Measurements from ENCODE around the gene SPRYD4.
"Not testable (repeated sequence)": the region's sequence is repeated elsewhere in the genome, so short reads cannot be mapped to it uniquely, and the experiment has no call there.

The SPRYD4 gene

DNA sequence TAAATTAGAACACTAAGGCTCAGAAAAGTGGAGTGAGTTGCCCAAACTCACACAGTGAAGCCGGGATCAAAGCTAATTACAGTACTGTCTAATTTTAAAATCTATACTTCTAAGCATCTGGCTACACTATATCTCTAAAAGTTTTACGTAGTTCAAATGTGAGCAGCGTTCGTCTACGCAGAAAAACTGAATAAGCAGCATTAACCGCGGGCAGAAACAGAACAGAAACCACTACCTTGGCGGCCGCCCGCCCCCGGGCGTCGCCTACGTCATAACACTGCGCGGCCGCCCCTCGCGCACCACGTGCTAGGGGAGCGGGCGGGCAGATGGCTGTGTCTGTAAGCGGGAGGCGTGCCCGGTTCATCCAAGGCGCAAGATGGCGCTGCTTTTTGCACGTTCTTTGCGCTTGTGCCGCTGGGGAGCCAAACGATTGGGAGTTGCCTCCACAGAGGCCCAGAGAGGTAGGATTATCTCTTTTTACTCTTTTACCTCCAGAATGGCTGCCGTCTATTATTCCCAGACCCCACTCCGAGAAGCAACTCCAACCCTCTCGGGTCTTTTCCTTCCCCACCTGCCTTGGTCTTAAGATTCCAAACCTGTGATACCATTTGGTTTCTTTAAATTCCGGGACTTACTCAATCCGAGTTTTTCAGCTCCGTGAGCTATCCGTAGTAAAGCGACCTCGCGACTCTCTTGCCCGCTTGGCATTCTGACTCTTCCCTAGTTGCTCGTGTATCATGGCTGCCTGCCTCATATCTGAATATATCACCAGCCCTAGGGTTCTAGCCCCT, at the start of gene SPRYD4:
Gene SPRYD4 (plus strand): TSS at position 363 of the 791 bp plus-strand sequence. CDS start 14 bp downstream, at position 377.
- DNase-seq, result peak; percentile 90

DNA sequence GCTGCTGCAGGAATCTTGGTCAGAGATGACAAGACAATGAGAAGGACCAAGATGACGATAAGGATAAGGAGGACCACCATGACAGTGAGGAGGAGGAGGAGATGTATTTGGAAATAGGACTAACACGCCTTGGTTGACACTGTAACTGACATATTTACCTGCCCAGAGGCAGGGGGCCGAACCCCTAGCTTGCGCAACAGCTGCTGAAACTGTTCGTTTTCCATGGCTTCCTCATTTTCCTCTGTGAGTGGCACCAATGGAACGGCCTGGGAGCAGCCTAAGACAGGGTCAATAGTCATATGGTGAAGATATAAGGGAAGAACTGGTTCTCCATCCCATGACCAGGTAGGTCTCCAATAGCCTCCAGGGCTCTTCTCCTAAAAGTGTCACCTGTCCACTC, 48.0 kb upstream of the SPRYD4 start:
- DNase-seq, result no peak

DNA sequence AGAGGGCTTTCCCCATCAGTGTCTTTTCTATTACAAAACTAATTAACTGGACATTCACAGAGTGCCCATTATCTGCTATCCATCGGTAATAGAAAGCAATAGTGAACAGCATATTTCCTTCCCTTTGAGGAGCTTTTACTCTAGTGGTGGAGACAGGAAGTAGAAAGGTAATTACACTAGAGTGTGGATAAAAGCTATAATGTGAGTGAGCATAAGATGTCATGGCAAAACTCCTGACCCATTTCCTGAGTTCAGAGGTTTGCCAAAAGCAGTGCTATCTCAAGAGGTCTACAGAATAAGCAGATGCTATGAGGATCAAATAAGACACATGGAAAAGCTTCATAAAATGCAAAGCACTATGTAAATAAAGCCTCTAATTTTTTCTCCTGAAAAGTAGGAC, 43.2 kb upstream of the SPRYD4 start:
- no peak for DNase-seq

DNA sequence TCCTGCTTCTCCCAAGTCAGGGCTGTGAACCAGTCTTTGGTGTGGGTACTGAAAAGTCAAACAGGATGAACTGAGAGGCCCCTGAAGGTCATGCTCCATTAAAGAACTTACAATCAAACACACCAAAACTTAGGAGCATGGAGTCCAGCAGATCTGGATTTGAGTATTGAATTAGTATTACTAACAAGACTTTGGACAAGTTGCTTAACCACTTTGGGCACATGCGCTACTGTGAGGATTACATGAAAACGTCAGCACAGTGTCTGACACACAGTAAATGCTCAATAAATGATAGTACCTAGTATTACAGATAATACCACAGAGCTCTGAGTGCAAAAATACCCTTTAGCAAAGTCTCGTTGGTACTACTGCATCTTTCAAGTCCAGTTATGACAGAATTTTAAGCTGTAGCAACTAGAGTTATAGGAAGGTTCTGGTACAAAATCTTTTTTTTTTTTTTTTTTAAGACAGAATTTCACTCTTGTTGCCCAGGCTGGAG, 42.4 kb upstream of the SPRYD4 start:
- DNase-seq, result no peak

DNA sequence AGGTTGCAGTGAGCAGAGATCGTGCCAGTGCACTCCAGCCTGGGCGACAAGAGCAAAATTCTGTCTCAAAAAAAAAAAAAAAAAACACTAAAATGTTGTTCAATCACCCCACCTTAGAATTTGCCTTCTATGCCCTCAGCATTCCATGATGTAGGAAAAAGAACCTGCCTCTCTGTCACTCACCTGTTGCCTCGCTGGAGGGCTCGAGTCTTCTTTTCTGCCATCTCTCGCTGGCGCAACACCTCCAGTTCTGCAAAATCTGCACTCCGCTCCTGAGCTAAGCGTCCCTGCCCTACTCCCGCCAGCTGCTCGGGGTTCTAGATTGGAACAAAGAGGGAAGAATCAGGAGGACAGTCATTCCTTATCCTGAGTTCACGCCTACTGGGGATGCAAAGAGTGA, 37.1 kb upstream of the SPRYD4 start:
- no peak for DNase-seq

DNA sequence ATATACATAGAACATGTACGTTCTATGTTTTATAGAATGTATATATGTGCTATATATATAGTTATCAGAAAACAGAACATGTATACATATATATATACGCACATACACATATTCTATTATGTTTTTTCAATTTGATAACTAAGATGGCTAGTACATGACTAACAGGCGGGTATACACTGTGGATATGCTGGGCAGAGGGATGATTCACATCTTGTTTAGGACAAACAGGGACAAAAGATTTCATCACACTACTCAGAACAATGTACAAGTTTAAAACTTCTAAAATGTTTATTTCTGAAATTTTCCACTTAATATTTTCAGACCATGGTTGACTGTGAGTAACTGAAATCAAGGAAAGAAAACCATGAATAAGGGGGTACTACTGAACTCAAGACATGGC, 36.5 kb upstream of the SPRYD4 start:
- DNase-seq, result no peak

DNA sequence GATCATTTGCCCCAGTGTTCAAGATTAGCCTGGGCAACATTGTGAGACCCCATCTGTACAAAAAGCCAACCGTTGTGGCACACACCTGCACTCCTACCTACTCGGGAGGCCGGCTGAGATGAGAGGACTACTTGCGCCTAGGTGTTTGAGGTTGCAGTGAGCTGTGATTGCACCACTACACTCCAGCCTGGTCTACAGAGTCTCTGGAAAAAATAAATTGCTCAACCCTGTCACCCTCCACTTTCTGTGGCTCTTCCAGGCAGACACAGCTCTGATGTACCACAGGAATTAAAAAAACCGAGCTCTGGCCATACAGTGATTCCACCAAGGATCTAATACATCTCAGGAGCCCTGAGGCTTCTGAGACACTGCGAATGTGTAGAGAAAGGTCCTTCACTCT, 33.5 kb upstream of the SPRYD4 start:
- DNase-seq, result no peak

DNA sequence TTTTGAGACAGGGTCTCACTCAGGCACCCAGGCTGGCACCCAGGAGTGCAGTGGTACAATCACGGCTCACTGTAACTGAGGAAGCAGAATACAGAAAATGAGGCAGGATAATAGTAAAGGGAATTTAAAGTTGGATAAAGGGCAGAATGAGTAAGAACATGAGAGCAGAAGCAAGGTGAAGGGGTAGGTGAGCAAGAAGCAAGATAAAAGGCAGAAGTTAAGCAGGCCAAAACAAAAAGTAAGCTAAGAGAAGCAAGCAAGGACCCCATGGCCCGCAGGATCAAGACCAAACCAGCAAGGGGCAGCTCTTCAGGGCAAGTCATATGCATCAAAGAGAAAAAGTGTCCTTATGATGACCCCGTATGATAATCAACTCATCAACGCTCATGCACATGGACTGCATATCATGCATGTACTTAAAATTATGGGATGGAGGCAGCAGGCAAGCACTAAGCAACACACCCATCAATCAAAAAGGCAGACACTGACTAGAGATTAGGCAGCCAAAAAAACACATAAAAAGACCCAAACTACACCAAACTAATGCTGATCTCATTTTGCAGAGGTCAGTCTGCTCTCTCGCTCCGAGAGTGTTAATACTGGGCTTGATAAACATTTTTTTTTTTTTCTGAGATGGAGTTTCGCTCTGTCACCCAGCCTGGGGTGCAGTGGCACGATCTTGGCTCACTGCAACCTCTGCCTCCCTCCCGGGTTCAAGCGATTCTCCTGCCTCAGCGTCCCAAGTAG, 30.8 kb upstream of the SPRYD4 start:
- DNase-seq, result no peak

DNA sequence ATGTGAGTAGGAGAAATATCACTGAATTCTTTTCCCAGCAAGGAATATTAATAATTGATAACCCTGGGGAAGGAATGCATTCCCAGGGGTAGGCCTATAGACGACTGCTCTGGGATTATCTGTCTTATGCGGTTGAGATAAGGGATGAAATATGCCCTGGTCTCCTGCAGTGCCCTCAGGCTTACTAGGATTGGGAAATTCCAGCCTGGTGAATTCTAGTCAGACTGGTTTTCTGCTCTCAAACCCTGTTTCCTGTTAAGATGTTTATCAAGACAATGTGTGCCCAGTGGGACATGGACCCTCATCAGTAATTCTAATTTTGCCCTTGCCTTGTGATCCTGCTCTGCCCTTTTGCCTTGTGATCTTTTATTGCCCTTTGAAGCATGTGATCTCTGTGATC, 25.2 kb upstream of the SPRYD4 start:
- DNase-seq, result not testable (repeated sequence)

DNA sequence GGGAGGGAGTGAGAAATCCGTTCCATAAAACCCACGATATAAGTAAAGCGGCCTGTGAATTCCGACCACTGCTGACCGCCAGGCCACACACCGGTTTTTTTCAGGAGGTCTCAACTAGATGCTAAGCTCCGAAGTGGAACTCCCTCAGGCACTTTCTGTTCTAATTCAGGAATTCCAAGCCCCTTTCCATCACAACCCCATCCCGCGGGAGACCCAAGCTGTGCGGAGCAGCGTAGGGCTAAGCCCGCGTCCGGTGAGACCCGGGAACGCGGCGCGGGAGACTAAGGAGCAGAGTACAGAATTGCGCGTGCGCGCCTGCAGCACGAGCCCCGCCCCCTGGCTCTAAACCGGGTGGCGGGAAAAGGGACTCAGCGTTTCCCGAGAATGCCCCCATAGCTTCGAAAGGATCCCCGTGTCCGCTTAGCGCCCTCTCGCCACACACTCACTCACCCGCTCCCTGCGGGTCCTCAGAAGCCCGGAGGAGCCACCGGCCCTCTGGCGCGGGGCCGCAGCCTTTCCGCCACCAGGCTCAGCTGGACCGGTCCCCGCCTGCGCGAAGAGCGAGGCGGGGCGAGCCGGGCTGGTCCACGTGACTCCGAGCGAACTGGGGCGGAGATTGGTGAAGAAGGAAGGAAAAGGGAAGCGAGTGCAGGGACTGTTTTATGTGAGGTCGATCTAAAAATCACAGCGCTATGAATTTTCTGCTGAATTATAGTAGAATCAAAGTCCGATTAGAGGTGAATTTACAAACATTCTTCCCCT, 19.3 kb upstream of the SPRYD4 start, which contains the start of gene TIMELESS:
Gene TIMELESS (minus strand): TSS at position 567 of the 762 bp plus-strand sequence. CDS start 15,256 bp downstream, outside the sequence.
- DNase-seq, result peak; percentile 89

DNA sequence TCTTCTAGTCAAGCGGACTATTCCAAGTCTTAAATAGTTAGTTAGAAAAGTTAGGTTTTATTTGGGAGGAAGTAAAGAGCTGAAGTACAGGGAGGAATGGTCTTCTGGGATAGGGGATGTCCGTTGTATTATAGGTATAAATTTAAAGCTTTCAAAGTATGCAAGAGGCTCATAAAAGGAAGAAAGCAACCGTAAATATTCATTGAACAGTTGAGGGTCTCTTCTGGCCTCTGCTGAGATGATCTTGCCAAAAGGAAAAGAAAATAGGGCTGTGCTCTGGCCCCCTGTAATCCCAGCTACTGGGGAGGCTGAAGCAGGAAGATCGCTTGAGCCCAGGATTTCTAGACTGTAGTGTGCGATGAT, 18.8 kb upstream of the SPRYD4 start:
- no peak for DNase-seq

DNA sequence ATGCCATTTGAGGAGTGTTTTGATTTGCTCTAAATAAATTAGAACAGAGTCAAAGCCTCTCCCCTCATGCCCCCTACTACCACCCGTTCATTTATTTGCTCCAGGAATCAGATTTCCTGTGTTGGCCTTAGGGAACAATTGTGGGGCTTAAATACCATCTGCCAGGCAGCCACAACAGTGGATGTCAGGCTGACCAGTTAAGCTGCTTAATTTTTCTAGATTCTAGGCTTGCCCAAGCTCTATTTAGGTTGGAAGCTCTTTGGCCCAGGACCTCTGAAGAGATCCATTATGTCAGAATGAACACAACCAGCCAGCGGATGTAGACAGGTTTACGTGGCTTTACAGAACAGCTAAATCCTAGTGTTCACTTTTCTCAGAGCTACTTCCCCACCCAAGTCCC, 18.1 kb upstream of the SPRYD4 start:
- DNase-seq, result no peak

DNA sequence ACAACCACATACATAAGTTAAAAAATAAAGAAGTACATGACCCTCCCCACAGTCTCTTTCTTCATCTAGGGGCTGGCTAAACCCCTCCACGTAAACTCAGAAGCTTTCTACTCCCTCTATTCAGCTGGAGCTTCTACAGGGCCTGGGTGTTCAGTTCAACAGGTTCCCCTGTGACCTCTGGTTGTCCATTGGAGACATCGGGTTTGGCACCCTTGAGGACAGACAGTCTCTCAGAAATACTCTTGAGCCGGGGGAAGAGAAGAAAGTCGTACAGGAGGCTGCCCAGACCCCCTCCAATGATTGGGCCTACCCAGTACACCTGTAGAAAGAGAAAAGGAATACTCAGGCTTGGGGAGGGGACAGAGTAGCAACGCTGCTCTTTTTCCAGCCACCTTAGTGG, 17.2 kb upstream of the SPRYD4 start:
- no peak for DNase-seq

DNA sequence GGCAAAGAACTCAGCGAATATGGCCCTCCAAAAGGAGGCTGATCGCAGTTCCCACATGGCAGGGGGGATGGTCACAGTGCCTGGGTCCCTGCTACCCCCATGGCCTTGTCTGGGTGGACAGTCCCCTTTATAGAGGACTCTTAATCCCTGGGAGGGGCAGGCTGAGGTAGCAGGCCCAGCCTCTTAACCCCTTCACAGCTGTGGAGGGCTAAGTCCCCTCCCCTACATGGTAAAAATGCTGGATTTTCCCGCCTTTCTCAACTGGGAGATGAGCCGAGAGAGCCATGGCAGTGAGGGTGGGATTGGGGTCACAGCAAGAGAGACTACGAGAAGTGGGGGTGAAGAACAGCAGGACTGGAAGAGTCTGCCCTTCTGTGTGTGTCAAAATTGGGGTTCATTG, 13.8 kb upstream of the SPRYD4 start, which contains the start of gene MIP:
Gene MIP (minus strand): TSS at position 101 of the 400 bp plus-strand sequence. CDS start 44 bp downstream, at position 57.
- no peak for DNase-seq

DNA sequence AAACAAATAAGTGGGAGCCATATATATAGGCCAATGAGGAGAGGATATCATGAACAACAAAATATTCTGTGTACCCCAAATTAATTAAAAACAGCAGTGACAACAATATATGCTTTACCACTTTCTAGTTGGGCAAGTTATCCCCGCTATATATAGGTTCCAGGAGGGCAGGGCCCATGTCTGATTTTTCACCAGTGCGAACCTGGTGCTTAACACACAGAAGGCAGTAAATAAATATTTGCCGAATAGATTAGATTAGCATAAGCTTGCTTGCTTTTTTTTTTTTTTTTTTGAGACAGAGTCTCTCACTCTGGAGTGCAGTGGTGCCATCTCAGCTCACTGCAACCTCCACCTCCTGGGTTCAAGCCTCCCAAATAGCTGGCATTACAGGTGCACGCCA, 10.6 kb upstream of the SPRYD4 start:
- DNase-seq, result no peak

DNA sequence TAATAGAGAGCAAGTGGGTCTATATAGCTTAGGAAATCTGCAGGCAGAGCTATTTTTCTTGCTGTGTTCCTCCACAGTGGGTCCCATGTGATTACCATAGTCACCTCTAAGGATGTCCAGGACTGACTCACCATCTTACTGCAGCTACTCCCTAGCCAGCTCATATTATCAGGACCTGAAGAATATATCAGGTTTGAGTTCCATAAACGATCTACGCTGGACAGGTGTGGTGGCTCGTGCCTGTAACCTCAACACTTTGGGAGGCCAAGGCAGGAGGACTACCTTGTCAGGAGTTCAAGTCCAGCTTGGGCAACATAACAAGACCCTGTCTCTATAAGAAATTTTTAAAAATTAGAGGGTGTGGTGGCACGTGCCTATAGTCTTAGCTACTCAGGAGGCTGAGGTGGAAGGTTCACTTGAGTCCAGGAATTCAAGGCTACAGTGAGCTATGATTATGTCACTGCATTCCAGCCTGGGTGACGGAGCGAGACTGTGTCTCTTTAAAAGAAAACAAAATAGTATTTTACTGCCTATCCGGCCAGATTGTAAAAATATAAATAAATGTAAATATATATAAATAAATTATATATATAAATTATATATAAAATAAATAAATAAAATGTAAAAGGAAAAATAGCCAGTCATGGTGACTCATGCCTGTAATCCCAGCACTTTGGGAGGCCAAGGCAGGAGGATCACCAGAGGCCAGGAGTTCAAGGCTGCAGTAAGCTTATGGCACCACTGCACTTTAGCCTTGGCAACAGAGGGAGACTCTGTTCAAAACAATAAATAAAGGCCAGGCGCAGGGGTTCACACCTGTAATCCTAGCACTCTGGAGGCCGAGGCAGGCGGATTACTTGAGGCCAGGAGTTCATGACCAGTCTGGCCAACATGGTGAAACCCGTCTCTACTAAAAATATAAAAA, 6.9 kb upstream of the SPRYD4 start:
- DNase-seq, result peak; percentile 46

DNA sequence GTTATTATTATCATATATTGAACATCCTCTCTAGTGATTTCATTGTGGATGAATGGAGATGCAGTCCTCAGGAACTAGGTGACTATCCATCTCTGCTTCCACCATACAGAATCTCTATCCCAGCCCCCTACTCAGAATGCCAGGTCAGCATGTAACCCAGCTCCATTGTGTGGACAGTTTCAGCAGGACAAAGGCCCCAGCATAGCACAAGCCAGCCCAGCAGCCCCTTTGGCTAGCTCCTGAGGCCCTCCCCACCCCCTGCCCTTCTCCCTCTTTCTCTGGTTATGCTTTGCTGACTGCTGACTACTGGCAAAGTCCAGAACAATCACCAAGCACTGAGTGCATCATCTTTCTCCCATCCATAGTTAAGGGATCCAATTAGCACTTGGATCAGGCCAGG, 5.8 kb upstream of the SPRYD4 start:
- no peak for DNase-seq

DNA sequence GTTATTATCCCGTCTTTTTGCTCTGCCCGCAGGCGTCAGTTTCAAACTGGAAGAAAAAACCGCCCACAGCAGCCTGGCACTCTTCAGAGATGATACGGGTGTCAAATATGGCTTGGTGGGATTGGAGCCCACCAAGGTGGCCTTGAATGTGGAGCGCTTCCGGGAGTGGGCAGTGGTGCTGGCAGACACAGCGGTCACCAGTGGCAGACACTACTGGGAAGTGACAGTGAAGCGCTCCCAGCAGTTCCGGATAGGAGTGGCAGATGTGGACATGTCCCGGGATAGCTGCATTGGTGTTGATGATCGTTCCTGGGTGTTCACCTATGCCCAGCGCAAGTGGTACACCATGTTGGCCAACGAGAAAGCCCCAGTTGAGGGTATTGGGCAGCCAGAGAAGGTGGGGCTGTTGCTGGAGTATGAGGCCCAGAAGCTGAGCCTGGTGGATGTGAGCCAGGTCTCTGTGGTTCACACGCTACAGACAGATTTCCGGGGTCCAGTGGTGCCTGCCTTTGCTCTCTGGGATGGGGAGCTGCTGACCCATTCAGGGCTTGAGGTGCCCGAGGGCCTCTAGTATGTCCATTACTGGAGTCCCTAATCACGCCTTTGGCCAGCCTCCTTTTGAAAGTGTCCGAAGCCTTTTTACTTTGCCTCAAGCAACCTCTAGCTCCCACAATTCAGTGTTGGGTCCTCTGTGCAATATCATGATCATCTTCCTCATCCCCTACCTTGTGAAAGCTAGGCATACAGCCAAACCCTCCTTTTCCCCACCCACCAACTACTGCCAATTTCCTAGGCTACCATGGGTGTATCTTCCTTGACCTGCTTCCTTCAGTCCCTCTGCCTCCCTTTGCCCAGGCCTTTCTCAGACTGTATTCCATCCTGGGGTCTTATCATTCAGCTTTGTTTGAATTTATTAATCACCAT, 891 bp downstream of the SPRYD4 start:
- DNase-seq, result no peak

DNA sequence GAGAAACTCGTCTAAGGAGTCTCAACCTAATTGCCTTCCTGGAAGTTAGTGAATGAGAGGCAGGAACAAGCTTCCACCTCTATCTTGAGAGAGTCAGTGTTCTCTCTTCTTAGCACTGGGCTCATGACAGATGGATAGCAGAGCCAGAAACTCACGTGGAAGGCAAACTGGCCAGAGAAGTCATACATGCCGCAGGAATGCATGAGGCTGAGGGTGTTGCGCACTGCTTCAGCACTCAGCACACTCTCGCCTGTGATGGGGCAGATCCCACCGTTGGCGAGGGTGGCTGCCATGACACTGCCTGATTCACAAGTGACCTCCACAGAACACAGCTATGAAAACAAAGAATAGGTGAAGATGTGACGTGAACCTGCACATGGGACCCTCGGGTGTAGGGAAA, 6.0 kb downstream of the SPRYD4 start:
- no peak for DNase-seq

DNA sequence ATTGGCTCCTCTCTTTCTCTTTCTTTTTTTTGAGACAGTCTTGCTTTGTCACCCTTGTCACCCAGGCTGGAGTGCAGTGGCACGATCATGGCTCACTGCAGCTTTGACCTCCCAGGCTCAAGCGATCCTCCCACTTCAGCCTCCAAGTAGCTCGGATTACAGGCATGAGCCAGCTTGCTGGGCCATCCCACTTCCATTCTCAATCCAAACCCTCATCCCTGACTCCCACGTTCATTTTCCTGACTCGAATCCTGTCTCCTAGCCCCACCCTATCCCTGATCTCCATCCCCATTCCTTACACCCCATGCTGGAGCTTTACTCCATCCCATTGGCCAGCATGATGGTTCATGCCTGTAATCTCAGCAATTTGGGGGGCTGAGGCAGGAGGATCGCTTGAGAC, 7.8 kb downstream of the SPRYD4 start:
- no peak for DNase-seq

DNA sequence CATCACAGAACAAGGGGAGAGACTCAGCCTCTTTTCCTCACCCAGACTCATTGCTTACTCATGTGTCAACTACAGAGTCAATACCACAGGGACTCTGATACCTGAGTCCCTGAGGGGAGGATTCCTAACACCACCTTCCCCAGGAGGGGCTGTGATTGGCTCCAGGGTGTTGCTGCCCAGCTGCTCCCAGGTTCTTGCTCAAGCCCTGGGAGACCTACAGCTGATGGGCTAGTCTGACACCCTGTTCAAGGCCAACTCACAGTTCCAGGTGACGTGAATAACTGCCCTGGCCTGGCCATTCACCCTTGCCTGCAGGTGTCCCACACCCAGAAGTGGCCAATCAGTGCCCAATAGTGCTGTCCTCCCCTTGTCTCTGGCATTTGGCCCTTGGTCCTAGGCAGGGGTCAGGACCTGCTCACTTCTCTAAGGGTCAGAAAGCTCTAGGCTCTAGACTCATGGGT, 8.6 kb downstream of the SPRYD4 start:
- DNase-seq, result no peak

Data from EL (cell line).